ENCODE data around the gene CREB3L1.
"Not testable (repeated sequence)": the region's sequence is repeated elsewhere in the genome, so short reads cannot be mapped to it uniquely, and the experiment has no call there.

Gene CREB3L1

DNA sequence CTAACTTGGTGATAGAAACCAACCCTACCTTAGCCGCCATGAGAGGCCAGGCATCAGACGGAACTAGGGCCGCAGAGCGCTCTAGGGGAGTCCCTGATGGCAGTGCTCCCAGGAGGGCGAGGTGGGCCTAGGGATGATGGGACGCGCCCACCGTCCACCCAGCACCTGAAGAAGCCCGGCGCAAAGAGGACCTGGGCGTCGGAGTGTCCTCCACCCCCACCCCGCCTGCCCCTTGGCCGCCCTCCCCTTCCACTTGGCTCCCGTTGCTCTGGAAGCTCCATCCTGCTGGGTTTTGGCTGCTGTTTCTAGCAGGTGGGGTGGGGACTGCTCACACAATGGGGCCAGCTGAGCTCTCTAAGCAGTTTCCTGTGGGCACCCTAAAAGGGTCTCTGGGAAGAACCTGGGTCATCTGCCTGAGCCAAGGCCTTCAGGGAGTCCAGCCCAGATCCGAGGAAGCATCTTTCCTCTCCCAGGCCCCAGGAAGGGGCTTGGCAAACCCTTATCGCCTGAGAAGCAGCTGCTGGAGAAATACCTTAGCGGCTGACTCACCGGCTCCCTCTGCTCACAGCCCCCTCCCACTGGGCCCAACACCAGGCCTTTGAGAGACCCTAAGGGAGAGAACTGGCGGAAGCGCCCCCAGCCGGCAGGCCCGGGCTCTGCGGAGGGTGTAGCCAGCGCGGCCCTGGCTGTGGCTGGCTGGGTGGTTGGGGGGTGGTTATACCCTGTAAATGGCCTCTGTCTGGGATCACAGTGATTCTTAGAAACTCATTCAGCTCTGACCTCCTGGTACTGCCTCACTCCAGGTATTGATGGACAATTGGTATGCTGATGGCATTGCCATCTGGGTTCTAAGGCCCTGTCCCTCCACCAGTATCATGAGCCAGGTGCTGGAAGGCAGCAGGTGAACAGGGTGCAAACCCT is 19.3 kb downstream of the CREB3L1 start:
- DNase-seq, result no peak

DNA sequence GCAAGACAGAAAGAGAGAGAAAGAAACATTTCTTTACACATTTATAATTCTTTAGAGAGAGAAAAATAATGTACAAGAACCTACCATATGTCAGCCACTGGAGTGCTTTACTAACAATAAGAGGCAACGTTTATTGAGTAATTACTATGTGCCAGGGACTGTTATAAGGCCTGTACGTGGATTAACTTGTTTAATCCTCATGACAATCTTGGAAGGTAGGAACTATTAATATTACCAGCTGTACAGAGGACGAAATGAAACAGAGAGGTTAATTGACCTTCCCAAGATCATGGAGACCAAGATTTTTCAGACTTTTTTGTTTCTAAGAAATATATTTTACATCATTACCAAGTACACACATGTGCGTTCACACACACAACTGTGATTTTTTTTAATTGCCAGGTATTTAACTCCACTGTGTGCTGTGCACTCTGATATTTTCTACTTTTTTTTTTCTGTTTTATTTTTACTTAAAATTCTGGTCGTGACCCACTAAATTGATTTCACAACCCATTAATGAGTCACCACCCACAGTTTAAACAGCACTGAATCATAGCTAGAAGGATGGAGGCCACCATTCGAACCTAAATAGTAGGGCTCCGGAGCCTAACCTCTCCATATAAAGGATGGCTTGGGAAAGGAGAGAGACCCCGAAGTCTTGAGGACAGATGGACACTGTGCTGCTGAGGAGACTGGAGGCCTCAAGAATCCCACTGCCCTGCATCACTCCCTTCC is 21.4 kb downstream of the CREB3L1 start:
- no peak for DNase-seq

DNA sequence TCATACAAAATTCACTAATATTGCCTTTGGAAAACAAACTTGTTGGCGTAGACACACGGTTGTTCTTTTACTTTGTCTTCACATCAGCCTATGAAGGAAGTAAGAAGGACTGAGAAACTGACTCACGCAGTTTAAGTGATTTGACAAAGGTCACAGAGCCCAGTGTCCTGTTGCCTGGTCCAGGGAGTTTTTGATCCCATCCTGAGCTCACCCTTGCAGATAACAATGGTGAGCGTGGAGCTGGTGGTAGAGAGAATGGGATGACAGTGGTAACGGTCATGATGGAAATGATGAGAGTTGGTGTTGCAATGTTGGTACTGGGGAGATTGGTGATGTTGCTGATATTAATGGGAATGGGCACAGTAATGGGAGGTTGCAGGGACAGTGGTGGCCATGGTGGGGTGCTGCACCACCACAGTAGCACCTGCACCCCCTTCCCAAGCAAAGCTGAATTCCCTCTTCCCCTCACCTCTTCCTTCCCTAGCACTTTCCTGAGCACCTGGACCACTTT is 22.0 kb downstream of the CREB3L1 start:
- DNase-seq, result no peak

DNA sequence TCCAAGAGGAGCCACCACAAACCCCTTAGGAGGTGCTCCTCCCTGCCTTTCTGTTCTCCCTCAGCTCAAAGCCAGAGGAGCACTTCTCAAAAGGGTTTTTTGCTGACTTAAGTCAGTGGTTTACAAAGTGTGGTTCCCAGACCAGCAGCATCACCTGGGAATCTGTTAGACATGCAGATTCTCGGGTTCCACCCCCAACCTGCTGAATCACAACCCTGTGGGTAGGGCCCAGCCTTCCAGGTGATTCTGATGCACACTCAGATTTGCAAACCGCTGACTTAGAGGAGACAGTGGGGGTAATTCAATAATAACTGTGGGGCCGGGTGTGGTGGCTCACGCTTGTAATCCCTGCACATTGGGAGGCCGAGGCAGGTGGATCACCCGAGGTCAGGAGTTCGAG is 22.8 kb downstream of the CREB3L1 start:
- peak in 1 of 2 experiments; percentile 50 for DNase-seq

DNA sequence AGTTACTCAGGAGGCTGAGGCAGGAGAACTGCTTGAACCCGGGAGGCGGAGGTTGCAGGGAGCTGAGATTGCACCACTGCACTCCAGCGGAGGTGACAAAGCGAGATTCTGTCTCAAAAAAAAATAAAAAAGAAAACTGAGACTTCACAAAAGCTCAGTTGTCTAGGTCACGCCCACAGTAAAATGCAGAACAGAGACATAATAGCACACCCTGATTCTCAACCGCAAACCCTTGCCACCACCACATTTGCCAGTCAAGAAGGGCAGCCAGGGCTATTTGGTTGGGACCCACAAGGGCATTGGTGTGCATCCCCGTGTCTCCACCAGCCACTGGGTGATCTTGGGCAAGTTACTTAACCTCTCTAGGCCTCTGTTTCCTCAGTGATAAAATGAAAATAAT is 25.4 kb downstream of the CREB3L1 start:
- DNase-seq, result no peak

DNA sequence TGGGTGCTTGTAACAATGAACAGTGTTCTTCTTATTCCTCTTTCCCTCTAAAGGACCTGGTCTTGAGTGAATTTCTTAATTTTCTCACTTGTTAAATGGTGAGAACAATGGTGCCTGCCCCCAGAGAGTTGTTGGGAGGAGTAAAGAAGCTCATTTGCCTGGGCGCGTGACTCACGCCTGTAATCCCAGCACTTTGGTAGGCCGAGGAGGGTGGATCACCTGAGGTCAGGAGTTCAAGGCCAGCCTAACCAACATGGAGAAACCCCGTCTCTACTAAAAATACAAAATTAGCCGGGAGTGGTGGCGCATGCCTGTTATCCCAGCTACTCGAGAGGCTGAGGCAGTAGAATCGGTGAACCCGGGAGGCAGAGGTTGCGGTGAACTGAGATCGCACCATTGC is 26.6 kb downstream of the CREB3L1 start:
- not testable (repeated sequence) for DNase-seq

DNA sequence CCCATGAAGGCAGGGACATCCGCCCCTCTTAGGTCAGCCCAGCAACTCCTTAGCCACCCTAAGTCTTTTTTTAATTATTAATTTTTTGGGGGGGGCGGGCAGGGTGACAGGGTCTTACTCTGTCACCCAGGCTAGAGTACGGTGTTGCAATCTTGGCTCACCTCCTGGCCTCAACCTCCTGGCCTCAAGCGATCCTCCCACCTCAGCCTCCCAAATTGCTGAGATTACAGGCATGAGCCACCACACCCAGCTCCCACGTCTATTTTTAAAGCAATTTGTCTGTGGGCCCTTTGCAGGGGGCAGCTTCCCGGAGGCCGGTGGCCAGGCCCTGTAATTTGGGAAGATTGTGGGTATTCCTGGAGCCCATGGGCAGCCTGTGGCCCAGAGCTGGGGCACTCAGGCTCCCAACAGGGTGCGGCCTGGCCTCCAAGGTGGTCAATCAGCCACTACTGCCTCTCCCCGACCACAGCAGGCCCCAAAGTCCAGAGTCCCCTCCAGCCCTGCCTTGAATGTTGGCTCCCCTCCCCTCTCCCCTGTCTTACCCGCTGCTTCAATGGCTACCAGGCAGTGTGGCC is 27.2 kb downstream of the CREB3L1 start:
- DNase-seq, result no peak

DNA sequence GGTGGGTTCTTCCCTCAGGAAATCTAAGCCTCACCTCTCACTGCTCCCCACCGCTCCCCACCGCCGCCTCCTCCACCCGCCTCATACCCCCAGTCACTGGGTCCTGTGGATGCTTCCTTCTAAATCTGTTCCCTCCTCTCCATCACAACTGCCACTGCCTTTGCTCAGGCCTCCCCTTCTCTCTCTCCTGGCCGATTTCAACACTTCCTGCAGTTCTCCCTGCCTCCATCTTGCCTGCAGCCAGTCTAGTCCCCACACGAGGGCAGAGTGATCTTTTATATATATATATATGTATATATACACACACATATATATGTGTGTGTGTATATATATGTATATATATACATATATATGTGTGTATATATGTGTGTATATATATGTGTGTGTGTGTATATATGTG is 27.8 kb downstream of the CREB3L1 start:
- no peak for DNase-seq

DNA sequence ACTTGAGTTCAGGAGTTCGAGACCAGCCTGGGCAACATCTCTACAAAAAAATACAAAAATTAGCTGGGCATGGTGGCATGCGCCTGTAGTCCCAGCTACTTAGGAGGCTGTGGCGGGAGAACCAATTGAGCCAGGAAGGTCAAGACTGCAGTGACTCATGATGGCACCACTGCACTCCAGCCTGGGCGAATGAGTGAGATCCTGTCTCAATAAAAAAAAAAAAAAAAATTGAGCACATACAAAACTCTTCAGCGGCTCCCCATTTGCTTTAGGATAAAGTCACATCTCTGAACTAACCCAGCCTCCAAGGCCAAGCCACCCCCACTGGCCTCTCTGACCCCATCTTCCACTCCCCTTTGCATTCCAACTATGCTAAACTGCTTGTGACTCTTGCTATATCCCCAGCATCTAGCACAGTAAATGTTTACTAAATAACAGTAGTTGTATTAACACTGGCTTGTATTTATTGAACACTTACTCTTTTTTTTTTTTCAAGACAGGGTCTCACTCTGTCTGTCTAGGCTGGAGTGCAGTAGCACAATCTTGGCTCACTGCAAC is 28.9 kb downstream of the CREB3L1 start:
- DNase-seq, result no peak

DNA sequence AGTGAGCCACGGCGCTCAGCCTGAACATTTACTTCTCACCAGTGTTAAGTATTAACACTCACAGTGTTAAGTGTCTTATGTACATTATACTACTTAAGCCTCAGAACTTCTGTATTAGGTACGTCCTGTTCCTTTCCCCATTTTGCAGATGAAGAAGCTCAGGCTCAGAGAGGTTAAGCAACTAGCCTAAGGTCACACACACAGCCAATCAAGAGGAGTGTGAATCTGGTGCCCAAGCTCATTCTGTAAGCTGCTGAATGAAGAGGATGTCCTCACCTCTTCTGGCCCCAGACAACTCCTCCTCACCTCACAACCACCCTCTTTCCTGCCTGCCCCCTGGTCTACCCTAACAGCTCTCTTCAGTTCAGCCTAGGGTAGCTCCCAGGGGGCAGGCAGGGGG is 29.9 kb downstream of the CREB3L1 start:
- DNase-seq, result no peak

DNA sequence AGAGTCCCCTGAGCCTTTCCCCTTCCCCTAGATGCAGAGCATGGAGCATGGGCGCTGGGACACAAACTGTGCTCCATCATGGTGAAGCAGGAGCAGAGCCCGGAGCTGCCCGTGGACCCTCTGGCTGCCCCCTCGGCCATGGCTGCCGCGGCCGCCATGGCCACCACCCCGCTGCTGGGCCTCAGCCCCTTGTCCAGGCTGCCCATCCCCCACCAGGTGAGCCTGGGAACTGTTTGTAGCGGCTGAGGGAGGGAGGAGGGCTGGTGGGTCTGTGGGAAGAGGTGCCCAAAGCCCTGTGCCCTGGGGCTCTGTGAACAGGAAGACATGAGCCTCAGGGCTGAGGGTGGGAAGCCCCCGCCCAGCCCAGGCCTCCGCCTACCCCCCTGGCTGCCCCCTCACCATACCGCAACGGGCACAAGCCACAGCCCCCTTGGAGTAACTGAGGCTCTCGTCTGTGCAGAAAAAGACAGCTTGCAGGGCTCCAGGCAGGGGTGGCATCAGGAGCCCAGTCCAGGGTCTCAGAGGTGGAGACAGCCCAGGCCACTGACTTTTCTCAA is 30.4 kb downstream of the CREB3L1 start:
- DNase-seq, result no peak

DNA sequence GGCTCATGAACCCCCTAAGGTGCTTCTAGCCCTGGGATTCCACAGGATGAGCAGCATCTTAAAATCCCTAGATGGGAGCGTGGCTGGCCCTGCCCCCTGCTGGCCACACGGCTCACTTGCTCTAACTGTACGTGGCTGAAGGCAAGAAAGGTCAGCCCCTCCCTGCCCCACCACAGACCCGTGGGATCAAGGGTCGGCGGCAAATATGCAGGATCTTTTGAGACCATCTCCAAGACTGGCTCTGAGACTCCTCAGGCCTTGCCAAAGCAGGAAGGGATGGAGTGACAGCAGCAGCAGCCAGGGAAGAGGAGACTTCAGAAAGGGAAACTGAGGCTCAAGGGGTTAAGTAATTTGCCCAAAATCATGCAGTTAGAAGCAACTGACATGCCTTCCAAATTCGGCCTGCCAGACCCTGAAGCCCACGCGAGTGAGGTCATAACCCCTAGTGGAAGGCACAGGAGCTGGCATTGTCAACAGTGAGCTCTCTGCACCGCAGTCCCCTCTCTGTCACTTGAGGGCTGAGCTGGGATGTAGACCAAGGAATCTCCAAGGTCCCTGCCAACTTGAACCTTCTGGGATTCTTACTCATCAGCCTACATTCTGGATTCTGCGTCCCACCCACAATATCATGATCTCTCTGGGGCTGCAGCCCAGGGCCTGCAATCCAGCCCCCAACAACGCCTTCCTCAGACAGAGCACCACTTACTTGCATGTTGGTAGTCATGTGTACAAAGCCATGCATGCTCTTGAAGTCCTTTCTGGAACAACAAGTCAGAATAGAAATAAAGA is 31.4 kb downstream of the CREB3L1 start:
- peak; percentile 80 to 82 for DNase-seq

DNA sequence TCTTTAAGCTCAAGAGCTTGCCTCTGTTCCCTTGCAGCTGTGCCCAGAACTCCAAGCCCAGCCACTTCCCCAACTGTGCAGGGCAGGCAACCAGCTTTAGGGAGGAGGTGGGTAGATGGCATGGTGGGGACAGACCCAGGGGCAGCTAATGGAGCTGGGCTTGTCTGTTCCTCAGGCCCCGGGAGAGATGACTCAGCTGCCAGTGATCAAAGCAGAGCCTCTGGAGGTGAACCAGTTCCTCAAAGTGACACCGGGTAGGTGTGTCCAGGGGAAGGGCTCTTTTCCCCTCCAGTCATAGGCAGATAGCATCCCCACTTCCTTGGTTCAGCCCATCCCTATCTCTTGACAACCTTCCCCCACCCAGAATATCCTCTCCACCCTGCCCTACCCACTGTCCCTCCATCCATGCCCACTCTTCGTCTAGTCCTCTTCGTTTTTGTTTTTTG is 32.4 kb downstream of the CREB3L1 start:
- DNase-seq, result no peak

DNA sequence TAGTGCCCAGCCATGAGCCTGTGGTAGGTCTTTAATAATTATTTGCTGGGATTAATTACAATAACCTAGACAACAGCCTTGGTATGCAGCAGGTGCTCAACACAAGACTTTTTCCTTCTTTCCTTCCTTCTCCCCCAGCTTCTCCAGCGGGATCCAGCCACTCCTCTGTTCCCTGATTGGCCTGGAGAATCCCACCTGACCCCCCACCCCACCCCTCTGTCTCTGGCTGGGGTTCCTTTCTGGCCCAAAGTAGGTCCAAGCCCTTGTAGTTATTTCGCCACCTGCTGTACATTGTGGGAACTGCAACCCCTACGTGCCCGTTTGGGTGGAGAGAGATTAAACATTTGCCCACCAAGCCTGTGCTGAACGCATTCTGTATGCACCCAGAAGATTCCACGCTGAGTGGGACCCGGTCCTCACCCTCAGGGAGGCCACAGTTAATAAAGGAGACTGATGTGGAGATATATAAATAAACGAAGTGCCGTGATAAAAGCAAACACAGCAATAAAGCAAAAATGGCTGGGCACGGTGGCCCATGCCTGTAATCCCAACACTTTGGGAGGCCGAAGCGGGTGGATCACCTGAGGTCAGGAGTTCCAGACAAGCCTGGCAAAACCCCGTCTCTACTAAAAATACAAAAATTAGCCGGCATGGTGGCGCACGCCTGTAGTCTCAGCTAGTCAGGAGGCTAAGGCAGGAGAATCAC is 37.7 kb downstream of the CREB3L1 start:
- DNase-seq, result peak; percentile 86 to 90

DNA sequence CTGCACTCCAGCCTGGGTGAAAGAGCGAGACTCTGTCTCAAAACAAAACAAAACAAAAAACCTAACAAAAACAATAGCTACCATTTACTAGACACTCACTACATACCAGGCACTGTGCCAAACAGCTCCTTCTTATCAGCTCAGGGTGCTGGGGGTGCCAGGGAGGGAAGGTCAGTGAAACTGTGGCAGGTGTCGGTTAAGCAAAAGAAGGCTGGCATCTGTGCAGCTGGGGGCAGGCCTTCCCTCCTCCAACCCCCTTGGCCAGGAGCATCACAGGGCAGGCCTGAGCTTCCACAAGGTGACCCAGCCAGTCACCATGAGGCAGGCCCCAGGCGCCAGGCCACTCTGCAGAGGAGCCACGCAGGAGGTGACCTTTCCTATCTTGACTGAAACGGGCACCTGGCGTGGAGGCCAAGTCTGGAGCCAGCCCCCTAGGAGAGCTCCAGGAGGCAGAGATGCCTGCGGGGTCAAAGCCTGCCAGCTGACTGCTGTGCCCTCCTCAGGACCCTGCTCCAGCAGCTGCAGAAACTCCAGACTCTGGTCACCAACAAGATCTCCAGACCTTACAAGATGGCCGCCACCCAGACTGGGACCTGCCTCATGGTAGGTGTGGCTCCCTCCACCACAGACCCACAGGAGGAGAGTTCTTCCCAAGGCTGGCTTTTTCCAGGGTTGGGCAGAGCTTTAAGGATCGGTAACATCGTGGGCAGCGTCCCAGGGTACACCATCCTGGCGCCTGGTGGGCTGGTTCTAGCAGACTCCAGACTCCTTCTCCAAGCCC is 38.5 kb downstream of the CREB3L1 start:
- DNase-seq, result no peak

DNA sequence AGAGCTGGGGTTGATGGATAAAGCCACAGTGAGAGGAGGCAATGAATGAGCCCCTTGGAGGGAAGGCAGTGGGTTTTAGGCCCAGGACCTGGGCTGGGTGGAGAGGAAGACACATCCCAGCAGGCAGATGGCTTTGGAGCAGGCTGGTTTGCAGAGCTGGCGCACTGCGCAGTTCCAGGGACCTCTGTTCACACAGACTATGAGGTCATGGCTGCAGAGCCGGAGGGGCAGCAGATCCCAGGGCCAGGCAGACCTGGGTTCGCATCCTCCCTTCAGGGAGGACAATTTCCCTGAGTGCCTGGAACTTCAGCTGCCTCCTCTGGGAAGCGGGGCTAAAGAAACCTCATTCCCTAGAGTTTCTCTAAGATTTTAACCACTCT is 41.6 kb downstream of the CREB3L1 start:
- DNase-seq, result no peak

DNA sequence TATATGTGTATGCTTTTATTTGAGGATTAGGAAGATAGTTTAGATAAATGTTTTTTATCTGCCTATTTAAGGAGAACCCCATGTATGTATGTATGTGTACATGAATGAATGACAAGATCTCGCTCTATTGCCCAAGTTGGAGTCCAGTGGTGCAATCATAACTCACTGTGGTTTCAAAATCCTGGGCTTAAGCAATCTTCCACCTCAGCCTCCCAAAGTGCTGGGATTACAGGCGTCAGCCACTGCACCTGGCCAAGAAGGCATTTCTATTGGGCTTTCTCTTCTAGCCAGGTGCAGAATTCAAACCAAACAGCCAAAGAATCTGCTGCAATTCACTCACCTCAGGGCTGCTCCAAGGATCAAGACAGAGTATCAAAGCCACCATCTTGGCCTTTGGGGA is 44.3 kb downstream of the CREB3L1 start:
- DNase-seq, result no peak

DNA sequence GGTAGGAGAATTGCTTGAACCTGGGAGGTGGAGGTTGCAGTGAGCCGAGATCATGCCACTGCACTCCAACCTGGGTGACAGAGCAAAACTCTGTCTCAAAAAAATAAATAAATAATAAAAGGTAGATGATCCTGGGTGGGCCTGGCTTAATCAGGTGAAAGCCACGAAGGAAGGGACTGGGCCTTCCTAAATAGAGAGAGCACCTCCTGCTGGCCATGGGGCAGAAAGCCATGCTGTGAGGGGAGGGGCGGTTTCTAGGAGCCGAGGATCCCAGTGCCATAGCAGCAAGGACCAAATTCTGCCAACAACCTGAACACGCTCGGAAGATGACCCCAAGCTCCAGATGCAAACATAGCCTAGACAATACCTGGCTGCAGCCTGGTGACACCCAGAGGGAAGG is 45.3 kb downstream of the CREB3L1 start:
- peak in 1 of 2 experiments; percentile 55 for DNase-seq

DNA sequence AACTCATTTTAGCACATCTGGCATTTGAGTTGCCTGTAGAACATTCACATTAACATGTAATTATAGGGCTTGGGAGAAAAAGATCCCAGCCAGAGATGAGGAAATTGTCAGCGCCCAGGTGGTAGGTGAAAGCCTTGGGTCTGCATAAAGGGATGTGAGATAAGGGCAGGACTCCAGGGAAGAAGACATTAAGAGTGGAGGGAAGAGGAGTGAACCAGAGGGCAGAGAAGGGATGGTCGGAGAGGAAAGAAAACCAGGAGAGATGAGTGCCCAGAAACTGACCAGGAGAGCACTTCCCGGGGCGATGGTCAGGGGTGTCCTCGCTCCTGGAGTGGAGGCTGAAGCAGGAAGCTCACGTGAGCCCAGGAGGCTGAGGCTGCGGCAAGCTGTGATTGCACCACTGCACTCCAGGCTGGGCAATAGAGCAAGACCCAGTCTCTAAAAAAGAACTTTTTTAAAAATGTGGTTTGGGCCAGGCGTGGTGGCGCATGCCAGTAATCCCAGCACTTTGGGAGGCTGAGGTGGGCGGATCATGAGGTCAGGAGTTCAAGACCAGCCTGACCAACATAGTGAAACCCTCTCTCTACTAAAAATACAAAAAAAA is 49.5 kb downstream of the CREB3L1 start:
- DNase-seq, result no peak

DNA sequence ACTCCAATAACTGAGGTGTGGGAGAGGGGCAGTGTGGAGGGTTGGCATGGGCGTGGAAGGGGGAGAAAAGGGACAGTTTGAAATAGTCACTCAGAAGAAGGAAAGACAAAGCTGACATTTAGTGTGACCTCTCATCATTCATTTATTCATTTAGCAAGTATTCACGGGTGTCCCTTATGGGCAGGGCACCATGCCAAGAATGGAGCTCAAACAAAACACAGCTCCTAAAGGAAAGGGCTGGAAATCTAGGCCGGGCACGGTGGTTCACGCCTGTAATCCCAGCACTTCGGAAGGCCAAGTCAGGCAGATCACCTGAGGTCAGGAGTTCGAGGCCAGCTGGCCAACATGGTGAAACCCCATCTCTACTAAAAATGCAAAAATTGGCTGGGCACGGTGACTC is 50.4 kb downstream of the CREB3L1 start:
- no peak for DNase-seq
